Mesenchymal stem cell (in vitro differentiated cells and primary cell): ENCODE results near the gene RTBDN. TPM values are rescaled to one million over a fixed set of nuclear protein-coding genes. Genes with fewer than 3 reads are reported as not detected.

Experiments used
- DNase-seq: peaks from one replicate; pipeline ENCODE4 v3.0.0-alpha.2; 2013
- H2AFZ ChIP-seq: one replicate; pipeline ENCODE4 v1.6.1; 2013; ENCODE audit warnings: low read depth, mild to moderate bottlenecking, control low read depth, inconsistent platforms, low read length, moderate library complexity
- H2AK5ac ChIP-seq: 2 replicates; pipeline ENCODE4 v1.6.1; 2013; ENCODE audit warnings: low read length, moderate library complexity, mild to moderate bottlenecking, inconsistent platforms; ENCODE audit not compliant: severe bottlenecking
- H2BK120ac ChIP-seq: one replicate; pipeline ENCODE4 v1.6.1; 2013; ENCODE audit warnings: low read depth, mild to moderate bottlenecking, inconsistent platforms, low read length, moderate library complexity
- H2BK12ac ChIP-seq, 2 experiments: one replicate each; pipeline ENCODE4 v1.6.1; 2013; ENCODE audit warnings: inconsistent platforms in 2 of 2, low read length in 2 of 2, mild to moderate bottlenecking in 2 of 2, moderate library complexity in 2 of 2, control low read depth in 1 of 2
- H2BK15ac ChIP-seq: one replicate; pipeline ENCODE4 v1.6.1; 2013; ENCODE audit warnings: mild to moderate bottlenecking, low read depth, inconsistent platforms; ENCODE audit not compliant: poor library complexity, severe bottlenecking
- H2BK5ac ChIP-seq: 2 replicates; pipeline ENCODE4 v1.6.1; 2013; ENCODE audit warnings: low read depth, mild to moderate bottlenecking, low read length, control low read depth, inconsistent platforms; ENCODE audit not compliant: poor library complexity, severe bottlenecking
- H3K14ac ChIP-seq, 2 experiments: one replicate each; pipeline ENCODE4 v1.6.1; 2013; ENCODE audit warnings: inconsistent platforms in 2 of 2, low read length in 2 of 2, control low read depth in 1 of 2, mild to moderate bottlenecking in 1 of 2, moderate library complexity in 1 of 2
- H3K18ac ChIP-seq, 2 experiments: one replicate each; pipeline ENCODE4 v1.6.1; 2013; ENCODE audit warnings: inconsistent platforms in 2 of 2, low read length in 2 of 2, control low read depth in 1 of 2, low read depth in 1 of 2, mild to moderate bottlenecking in 1 of 2
- H3K23ac ChIP-seq, 2 experiments: one replicate each; pipeline ENCODE4 v1.6.1; 2013; ENCODE audit warnings: inconsistent platforms in 2 of 2, low read length in 2 of 2, mild to moderate bottlenecking in 2 of 2, moderate library complexity in 2 of 2, control low read depth in 1 of 2
- H3K27ac ChIP-seq: 2 replicates; pipeline ENCODE4 v1.5.1; 2013; ENCODE audit warnings: mild to moderate bottlenecking, moderate library complexity, low read length, control low read depth, inconsistent platforms; ENCODE audit not compliant: poor library complexity, severe bottlenecking
- H3K27me3 ChIP-seq, 2 experiments: 2 replicates each; pipeline versions ENCODE4 v1.6.1 to v1.7.0; 2013; ENCODE audit warnings: low read length in 2 of 2, mild to moderate bottlenecking in 2 of 2, moderate library complexity in 2 of 2, control low read depth in 1 of 2, inconsistent platforms in 1 of 2; ENCODE audit not compliant: control insufficient read depth in 1 of 2, insufficient read depth in 1 of 2
- H3K36me3 ChIP-seq, 2 experiments: 2 replicates each; pipeline versions ENCODE4 v1.6.1 to v1.7.0; 2013; ENCODE audit warnings: low read length in 2 of 2, control low read depth in 1 of 2, inconsistent platforms in 1 of 2, low read depth in 1 of 2, mild to moderate bottlenecking in 1 of 2; ENCODE audit not compliant: insufficient read depth in 2 of 2, control insufficient read depth in 1 of 2
- H3K4ac ChIP-seq, 2 experiments: one replicate each; pipeline ENCODE4 v1.6.1; 2013; ENCODE audit warnings: inconsistent platforms in 2 of 2, low read length in 2 of 2, mild to moderate bottlenecking in 2 of 2, moderate library complexity in 2 of 2, control low read depth in 1 of 2, low read depth in 1 of 2
- H3K4me1 ChIP-seq: 2 replicates; pipeline ENCODE4 v1.6.1; 2013; ENCODE audit warnings: low read depth, low read length, control low read depth; ENCODE audit not compliant: control insufficient read depth, insufficient read depth
- H3K4me2 ChIP-seq: 2 replicates; pipeline ENCODE4 v1.6.1; 2013; ENCODE audit warnings: low read length, mild to moderate bottlenecking, inconsistent platforms; ENCODE audit not compliant: poor library complexity, severe bottlenecking
- H3K4me3 ChIP-seq, 2 experiments: 2 replicates each; pipeline versions ENCODE4 v1.5.1 to v1.7.0; 2013; ENCODE audit warnings: low read length in 2 of 2, mild to moderate bottlenecking in 2 of 2, control low read depth in 1 of 2, low read depth in 1 of 2; ENCODE audit not compliant: insufficient read depth in 1 of 2
- H3K79me1 ChIP-seq: replicated peaks from 2 replicates; pipeline ENCODE4 v1.6.1; 2013; ENCODE audit warnings: mild to moderate bottlenecking, control low read depth, low read length, inconsistent platforms; ENCODE audit not compliant: poor library complexity, severe bottlenecking
- H3K9ac ChIP-seq: 2 replicates; pipeline ENCODE4 v1.7.0; 2013; ENCODE audit warnings: mild to moderate bottlenecking, low read length, moderate library complexity
- H3K9me3 ChIP-seq: 2 replicates; pipeline ENCODE4 v1.7.0; 2013; ENCODE audit warnings: mild to moderate bottlenecking, low read length; ENCODE audit not compliant: control insufficient read depth
- H4K8ac ChIP-seq: one replicate; pipeline ENCODE4 v1.6.1; 2013; ENCODE audit warnings: inconsistent platforms, mild to moderate bottlenecking, low read length, moderate library complexity
- H4K91ac ChIP-seq: one replicate; pipeline ENCODE4 v1.6.1; 2013; ENCODE audit warnings: mild to moderate bottlenecking, low read length, inconsistent platforms
- WGBS: methylation state at CpG from one replicate; pipeline ENCODE4 v1.1.7; 2013; ENCODE audit warnings: mixed read lengths; 5-methylcytosine and 5-hydroxymethylcytosine counted together
- small RNA-seq: library from polyadenylated mRNA; stranded (forward); fragments of <200 nt; extraction: miRNeasy Mini kit (QIAGEN cat#:217004); gene quantifications from one replicate; pipeline ENCODE3, GENCODE V24; 2013; ENCODE audit warnings: low read depth

Gene RTBDN

GRCh38 chr19:12777217-12778016 lies 57.0 kb downstream of the RTBDN start:
- peaks cover 4 to 9% of the 10 kb centered on the region in 2 experiments for H3K36me3 ChIP-seq
- peak overlapping the region; percentile 87 for H2BK120ac ChIP-seq
- H2AFZ ChIP-seq: peak overlapping the region; percentile 78
- no peaks in the 10 kb centered on the region for H3K27me3 ChIP-seq
- H3K9me3 ChIP-seq: no peaks in the 10 kb centered on the region
- H3K27ac ChIP-seq: peak overlapping the region; percentile 91
- no peak overlapping the region for H3K14ac ChIP-seq
- peaks cover 27% of the 10 kb centered on the region for H3K4me1 ChIP-seq
- H3K4me3 ChIP-seq: peak overlapping the region; percentile 63 to 83
- peaks cover 9% of the 10 kb centered on the region for H3K79me1 ChIP-seq
- H3K9ac ChIP-seq: peak overlapping the region; percentile 93
- H3K23ac ChIP-seq: no peak overlapping the region
- WGBS: 22% methylated on average over 31 of the region's 43 CpGs
- H2BK15ac ChIP-seq: no peak overlapping the region
- H4K8ac ChIP-seq: no peak overlapping the region
- peak; percentile 86 for DNase-seq
- H2BK5ac ChIP-seq: no peak overlapping the region
- peak overlapping the region; percentile 75 to 95 for H2BK12ac ChIP-seq
- peak overlapping the region; percentile 85 to 95 for H3K18ac ChIP-seq
- H3K4ac ChIP-seq: peak overlapping the region in 1 of 2 experiments; percentile 82
- H2AK5ac ChIP-seq: no peak overlapping the region
- peak overlapping the region; percentile 91 for H3K4me2 ChIP-seq
- peak overlapping the region; percentile 70 for H4K91ac ChIP-seq

Small RNAs within 50 kb of the gene (small RNA-seq; reads per million reads assigned to genes)
- gene MIR5684 (not detected), gene MIR6794 (not detected)
